GM23338 (cell line): ENCODE results near the gene CCDC50. TPM values are rescaled to one million over a fixed set of nuclear protein-coding genes. Genes with fewer than 3 reads are reported as not detected.
A peak's percentile ranks its signal among the peaks of the same experiment; 100 is the strongest.

ENCODE experiments used
- ATAC-seq: fragments of 200-7000 bp; cut with Tn5 transposase; 3 replicates; pipeline ENCODE4 v1.9.1; 2020
- DNase-seq: peaks from one replicate; pipeline ENCODE4 v3.0.0-alpha.2; 2015; ENCODE audit warnings: low spot score
- H2AFZ ChIP-seq: fragments of 200-600 bp; sonication (generic); 2 replicates; pipeline ENCODE4 v1.8.0; 2016; ENCODE audit warnings: antibody characterized with exemption, mild to moderate bottlenecking, moderate library complexity
- H3F3A ChIP-seq: fragments of 200-600 bp; sonication (generic); replicated peaks from 2 replicates; pipeline ENCODE4 v1.8.0; 2017; ENCODE audit warnings: antibody characterized with exemption, mixed run types, low read depth
- H3K27ac ChIP-seq: fragments of 200-600 bp; sonication (generic); 2 replicates; pipeline ENCODE4 v1.6.1; 2016; ENCODE audit warnings: low read depth
- H3K27me3 ChIP-seq: fragments of 200-600 bp; sonication (generic); 2 replicates; pipeline ENCODE4 v1.8.0; 2016; ENCODE audit warnings: mild to moderate bottlenecking, mixed run types, moderate library complexity; ENCODE audit not compliant: insufficient read depth
- H3K36me3 ChIP-seq: fragments of 200-600 bp; sonication (generic); 2 replicates; pipeline ENCODE4 v1.8.0; 2016; ENCODE audit warnings: mild to moderate bottlenecking; ENCODE audit not compliant: insufficient read depth
- H3K4me1 ChIP-seq: fragments of 200-600 bp; sonication (generic); 2 replicates; pipeline ENCODE4 v1.8.0; 2016; ENCODE audit warnings: mild to moderate bottlenecking, moderate library complexity; ENCODE audit not compliant: insufficient read depth
- H3K4me2 ChIP-seq: fragments of 200-600 bp; sonication (generic); 2 replicates; pipeline ENCODE4 v1.7.1; 2017; ENCODE audit warnings: mixed run types
- H3K4me3 ChIP-seq: fragments of 200-600 bp; sonication (generic); 2 replicates; pipeline ENCODE4 v1.6.1; 2016; ENCODE audit warnings: mixed run types
- H3K79me2 ChIP-seq: fragments of 200-600 bp; sonication (generic); replicated peaks from 2 replicates; pipeline ENCODE4 v1.8.0; 2017; ENCODE audit warnings: mild to moderate bottlenecking; ENCODE audit not compliant: insufficient read depth
- H3K9me2 ChIP-seq: fragments of 200-600 bp; sonication (generic); 2 replicates; pipeline ENCODE4 v1.8.0; 2017; ENCODE audit not compliant: insufficient read depth
- H4K20me1 ChIP-seq: fragments of 200-600 bp; sonication (generic); replicated peaks from 2 replicates; pipeline ENCODE4 v1.8.0; 2017; ENCODE audit warnings: mild to moderate bottlenecking; ENCODE audit not compliant: insufficient read depth
- H3K27ac Mint-ChIP-seq: 2 replicates; pipeline ENCODE4 v1.8.0; 2020; ENCODE audit warnings: inconsistent platforms, mild to moderate bottlenecking, moderate library complexity, mixed read lengths
- H3K27me3 Mint-ChIP-seq: 3 replicates; pipeline ENCODE4 v1.8.0; 2022; ENCODE audit warnings: low read depth, mild to moderate bottlenecking, moderate library complexity, mixed read lengths, inconsistent platforms; ENCODE audit not compliant: insufficient read depth, poor library complexity
- H3K36me3 Mint-ChIP-seq: 3 replicates; pipeline ENCODE4 v1.8.0; 2021; ENCODE audit warnings: low read depth, mild to moderate bottlenecking, inconsistent platforms, moderate library complexity, mixed read lengths
- H3K4me1 Mint-ChIP-seq: 3 replicates; pipeline ENCODE4 v1.8.0; 2020; ENCODE audit warnings: mild to moderate bottlenecking, inconsistent platforms, mixed read lengths
- H3K4me3 Mint-ChIP-seq: 3 replicates; pipeline ENCODE4 v1.8.0; 2021; ENCODE audit warnings: moderate library complexity, mild to moderate bottlenecking, inconsistent platforms, mixed read lengths
- H3K9me3 Mint-ChIP-seq: 3 replicates; pipeline ENCODE4 v1.8.0; 2020; ENCODE audit warnings: moderate library complexity, mild to moderate bottlenecking, inconsistent platforms, mixed read lengths
- CREB1 ChIP-seq: fragments of 250-450 bp; sonication (Bioruptor Pico); IDR thresholded peaks from 2 replicates; pipeline ENCODE4 v1.5.0; 2020; ENCODE audit warnings: low read depth, mild to moderate bottlenecking, moderate library complexity
- CTCF ChIP-seq, 2 experiments: fragments of 200-600 bp in 1 of 2; sonication (generic) in 1 of 2; conservative IDR thresholded peaks; 2 replicates each; pipeline versions ENCODE4 v1.5.1 to v1.6.1; 2016 to 2017; ENCODE audit warnings: antibody characterized with exemption in 2 of 2, low read depth in 2 of 2, mild to moderate bottlenecking in 2 of 2, moderate library complexity in 1 of 2
- ETS1 ChIP-seq: IDR thresholded peaks from 2 replicates; pipeline ENCODE4 v1.6.1; 2016; ENCODE audit warnings: antibody characterized with exemption
- EZH2 ChIP-seq: fragments of 200-600 bp; sonication (generic); IDR thresholded peaks from one replicate; pipeline ENCODE4 v1.8.0; 2017; ENCODE audit warnings: antibody characterized with exemption, mild to moderate bottlenecking, low read depth; ENCODE audit not compliant: unreplicated experiment
- EZH2phosphoT487 ChIP-seq: fragments of 200-600 bp; sonication (generic); IDR thresholded peaks from one replicate; pipeline ENCODE4 v1.8.1; 2018; ENCODE audit warnings: antibody characterized with exemption; ENCODE audit not compliant: unreplicated experiment
- JUNB ChIP-seq: IDR thresholded peaks from one replicate; pipeline ENCODE4 v1.6.1; 2016; ENCODE audit warnings: antibody characterized with exemption; ENCODE audit not compliant: unreplicated experiment
- NANOG ChIP-seq: IDR thresholded peaks from 2 replicates; pipeline ENCODE4 v1.6.1; 2016; ENCODE audit warnings: antibody characterized with exemption, borderline replicate concordance
- POLR2AphosphoS5 ChIP-seq: IDR thresholded peaks from 2 replicates; pipeline ENCODE4 v1.6.1; 2016; ENCODE audit warnings: antibody characterized with exemption, low read depth
- REST ChIP-seq: IDR thresholded peaks from one replicate; pipeline ENCODE4 v1.6.1; 2018; ENCODE audit warnings: antibody characterized with exemption; ENCODE audit not compliant: unreplicated experiment
- STAT1 ChIP-seq: IDR thresholded peaks from one replicate; pipeline ENCODE4 v1.6.1; 2016; ENCODE audit warnings: antibody characterized with exemption; ENCODE audit not compliant: unreplicated experiment
- ZNF331 ChIP-seq: fragments of 250-450 bp; sonication (Bioruptor Pico); IDR thresholded peaks from 2 replicates; pipeline ENCODE4 v1.5.0; 2020; ENCODE audit warnings: low read depth, mild to moderate bottlenecking, moderate library complexity
- ZNF462 ChIP-seq: fragments of 250-450 bp; sonication (Bioruptor Pico); IDR thresholded peaks from 2 replicates; pipeline ENCODE4 v1.5.0; 2020; ENCODE audit warnings: mild to moderate bottlenecking, moderate library complexity
- polyA plus RNA-seq: library from polyadenylated mRNA; unstranded; fragments of >200 nt; fragmentation: Nextera tagmentation; extraction: Ambion mirVana; gene quantifications from 2 replicates; pipeline ENCODE4 v1.2.1, GENCODE V29; 2016
- total RNA-seq: library from RNA; depleted of rRNA; stranded (reverse); fragments of >200 nt; shearing (Covaris generic); gene quantifications from 2 replicates; pipeline ENCODE4 v1.2.3, GENCODE V29; 2014

CCDC50 gene
- total and polyA plus RNA-seq, 2 experiments from 2014 or later, result 22.4 to 25.4 TPM

GRCh38 chr3:191372122-191372521 is 42.9 kb downstream of the CCDC50 start:
- H3K27ac Mint-ChIP-seq, result peak overlapping the region; percentile 66
- no peak for TF ChIP-seq EZH2
- no peak for TF ChIP-seq POLR2AphosphoS5
- no peak for TF ChIP-seq JUNB
- TF ChIP-seq NANOG, result no peak
- TF ChIP-seq EZH2phosphoT487, result no peak
- TF ChIP-seq STAT1, result no peak
- no peak for TF ChIP-seq ZNF331 (CRISPR knock-in tag)
- no peak for TF ChIP-seq REST
- no peak for TF ChIP-seq ZNF462 (CRISPR knock-in tag)
- TF ChIP-seq ETS1, result no peak
- no peak for TF ChIP-seq CTCF (conservative IDR thresholded peaks at IDR 0.05; ENCODE audit: low read depth in 2 of 2)
- no peak for TF ChIP-seq CREB1 (CRISPR knock-in tag)
- no peak overlapping the region for H3K27ac ChIP-seq
- H3K36me3 ChIP-seq, result no peaks in the 10 kb centered on the region
- H3K4me1 ChIP-seq, result peaks cover 41% of the 10 kb centered on the region
- H2AFZ ChIP-seq, result no peak overlapping the region
- ATAC-seq (no peak), DNase-seq (no peak)
- H3K27me3 Mint-ChIP-seq, result no peaks in the 10 kb centered on the region
- H3K4me3 Mint-ChIP-seq, result no peak overlapping the region
- H3K4me2 ChIP-seq, result no peak overlapping the region
- no peaks in the 10 kb centered on the region for H4K20me1 ChIP-seq
- H3K9me2 ChIP-seq, result peaks cover 3% of the 10 kb centered on the region; the same call in 1 of the 2 replicates
- H3F3A ChIP-seq, result no peaks in the 10 kb centered on the region
- H3K4me1 Mint-ChIP-seq, result peaks cover 52% of the 10 kb centered on the region
- H3K36me3 Mint-ChIP-seq, result peaks cover 22% of the 10 kb centered on the region
- H3K27me3 ChIP-seq, result no peaks in the 10 kb centered on the region
- H3K79me2 ChIP-seq, result no peaks in the 10 kb centered on the region
- no peaks in the 10 kb centered on the region for H3K9me3 Mint-ChIP-seq
- no peak overlapping the region for H3K4me3 ChIP-seq
